ENCODE data around the gene PRSS21. TPM values are rescaled to one million over a fixed set of nuclear protein-coding genes. Genes with fewer than 3 reads are reported as not detected.

Gene PRSS21
- total RNA-seq, 1 experiment from 2014 or later: not detected

- H3K27me3 Mint-ChIP-seq (ENCODE audit: unreplicated experiment): no peaks in the 10 kb centered on the region
- intact Hi-C loops (cut with micrococcal nuclease; ENCODE audit: unreplicated experiment): no loop called here
- CTCF ChIA-PET: interaction anchor here (0.6 kb wide), 1 partner anchor 488 kb away, joined by 3 read pairs; no protein-coding TSS in a partner anchor
Measured at GRCh38 chr16:2825049-2825742, 8.2 kb downstream of the PRSS21 start.

DNA sequence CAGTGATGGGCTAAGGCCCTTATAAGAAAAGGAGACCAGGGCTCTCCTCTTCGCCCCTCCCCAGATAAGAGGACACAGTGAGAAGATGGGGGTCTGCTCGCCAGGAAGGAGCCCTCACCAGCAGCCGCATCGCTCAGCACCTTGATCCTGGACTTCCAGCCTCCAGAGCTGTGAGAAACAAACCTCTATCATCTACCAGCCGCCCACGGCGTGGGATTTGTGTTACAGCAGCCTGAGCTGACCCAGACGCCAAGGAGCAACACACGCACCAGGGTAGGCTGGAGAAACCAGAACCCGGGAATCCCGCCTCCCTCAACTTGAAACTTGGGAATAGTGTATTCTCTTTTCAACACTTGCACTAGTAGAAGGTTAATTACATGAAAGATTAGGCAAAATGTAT lies 8.9 kb downstream of the PRSS21 start:
- CTCF ChIA-PET: interaction anchor here (0.6 kb wide), 1 partner anchor 488 kb away, joined by 3 read pairs; no protein-coding TSS in a partner anchor
- intact Hi-C loops (cut with micrococcal nuclease; ENCODE audit: unreplicated experiment): no loop called here
- Mint-ChIP-seq H3K4me3 (ENCODE audit: low read depth, unreplicated experiment) (no peak overlapping the region), H3K9me3 (ENCODE audit: low read depth, unreplicated experiment) (no peaks in the 10 kb centered on the region), H3K27me3 (ENCODE audit: unreplicated experiment) (no peaks in the 10 kb centered on the region), H3K27ac (ENCODE audit: unreplicated experiment) (no peak overlapping the region), H3K4me1 (ENCODE audit: low read depth, unreplicated experiment) (peaks cover 9% of the 10 kb centered on the region), H3K36me3 (ENCODE audit: insufficient read depth, unreplicated experiment) (no peaks in the 10 kb centered on the region)
- BruUV-seq (replicated peaks): no TSS peak
- no peak for DNase-seq
- TF ChIP-seq, protein P1, sequence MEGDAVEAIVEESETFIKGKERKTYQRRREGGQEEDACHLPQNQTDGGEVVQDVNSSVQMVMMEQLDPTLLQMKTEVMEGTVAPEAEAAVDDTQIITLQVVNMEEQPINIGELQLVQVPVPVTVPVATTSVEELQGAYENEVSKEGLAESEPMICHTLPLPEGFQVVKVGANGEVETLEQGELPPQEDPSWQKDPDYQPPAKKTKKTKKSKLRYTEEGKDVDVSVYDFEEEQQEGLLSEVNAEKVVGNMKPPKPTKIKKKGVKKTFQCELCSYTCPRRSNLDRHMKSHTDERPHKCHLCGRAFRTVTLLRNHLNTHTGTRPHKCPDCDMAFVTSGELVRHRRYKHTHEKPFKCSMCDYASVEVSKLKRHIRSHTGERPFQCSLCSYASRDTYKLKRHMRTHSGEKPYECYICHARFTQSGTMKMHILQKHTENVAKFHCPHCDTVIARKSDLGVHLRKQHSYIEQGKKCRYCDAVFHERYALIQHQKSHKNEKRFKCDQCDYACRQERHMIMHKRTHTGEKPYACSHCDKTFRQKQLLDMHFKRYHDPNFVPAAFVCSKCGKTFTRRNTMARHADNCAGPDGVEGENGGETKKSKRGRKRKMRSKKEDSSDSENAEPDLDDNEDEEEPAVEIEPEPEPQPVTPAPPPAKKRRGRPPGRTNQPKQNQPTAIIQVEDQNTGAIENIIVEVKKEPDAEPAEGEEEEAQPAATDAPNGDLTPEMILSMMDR (IDR thresholded peaks at IDR 0.05; ENCODE audit: unreplicated experiment): no peak

More at GRCh38 chr16:2825049-2825742, 8.2 kb downstream of the PRSS21 start:
- TF ChIP-seq, protein P1 (IDR thresholded peaks at IDR 0.05; ENCODE audit: unreplicated experiment): no peak
- DNase-seq: no peak
- Mint-ChIP-seq H3K4me3 (ENCODE audit: low read depth, unreplicated experiment) (no peak overlapping the region), H3K4me1 (ENCODE audit: low read depth, unreplicated experiment) (peaks cover 12% of the 10 kb centered on the region), H3K36me3 (ENCODE audit: insufficient read depth, unreplicated experiment) (no peaks in the 10 kb centered on the region), H3K9me3 (ENCODE audit: low read depth, unreplicated experiment) (no peaks in the 10 kb centered on the region), H3K27ac (ENCODE audit: unreplicated experiment) (no peak overlapping the region)
- BruUV-seq (replicated peaks): no TSS peak

DNA sequence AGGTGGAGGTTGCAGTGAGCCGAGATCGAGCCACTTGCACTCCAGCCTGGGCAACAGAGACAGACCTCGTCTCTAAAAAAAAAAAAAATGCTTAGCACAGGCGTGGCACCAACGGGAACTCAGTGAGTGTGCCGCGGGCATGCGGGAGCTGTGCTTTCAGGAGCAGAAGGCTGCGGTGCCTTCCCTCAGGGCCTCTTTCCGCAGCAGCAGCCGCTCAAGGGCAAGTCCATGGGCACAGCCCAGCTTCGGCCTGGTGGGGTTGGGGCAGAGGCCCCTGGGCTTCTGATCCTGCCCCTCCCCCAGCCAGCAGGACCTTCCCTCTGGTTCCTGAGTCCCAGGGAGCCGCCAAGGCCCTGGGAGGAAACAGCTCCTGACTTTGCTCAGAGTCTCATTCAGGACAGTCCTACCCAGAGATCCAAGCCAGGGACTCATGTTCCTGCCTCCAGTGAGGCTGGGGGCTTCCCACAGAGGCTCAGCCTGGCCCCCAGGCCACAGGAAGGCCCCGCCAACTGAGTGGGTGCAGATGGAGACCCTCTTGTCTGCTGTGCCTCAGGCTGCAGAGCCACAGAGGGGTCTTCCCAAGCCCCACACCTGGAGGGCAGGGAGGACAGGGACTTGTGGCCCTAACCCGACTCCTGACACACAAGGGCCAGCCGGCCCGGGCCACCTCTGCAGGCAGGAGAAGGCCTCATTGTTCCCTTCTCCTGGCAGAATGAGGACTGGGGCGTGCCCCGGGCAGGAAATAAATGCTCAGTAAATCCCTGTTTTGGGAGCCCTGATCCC lies 9.7 kb downstream of the PRSS21 start:
- CTCF ChIA-PET: no interaction called here
- Mint-ChIP-seq H3K36me3 (ENCODE audit: insufficient read depth, unreplicated experiment) (no peaks in the 10 kb centered on the region), H3K27ac (ENCODE audit: unreplicated experiment) (no peak overlapping the region), H3K4me3 (ENCODE audit: low read depth, unreplicated experiment) (no peak overlapping the region), H3K27me3 (ENCODE audit: unreplicated experiment) (no peaks in the 10 kb centered on the region), H3K4me1 (ENCODE audit: low read depth, unreplicated experiment) (peaks cover under 1% of the 10 kb centered on the region), H3K9me3 (ENCODE audit: low read depth, unreplicated experiment) (no peaks in the 10 kb centered on the region)
- intact Hi-C loops (cut with micrococcal nuclease; ENCODE audit: unreplicated experiment): no loop called here
- BruUV-seq (replicated peaks): no TSS peak
- no peak for DNase-seq
- TF ChIP-seq, protein P1 (IDR thresholded peaks at IDR 0.05; ENCODE audit: unreplicated experiment): no peak

GRCh38 chr16:2827374-2827791 lies 10.3 kb downstream of the PRSS21 start:
- H3K27me3 Mint-ChIP-seq (ENCODE audit: unreplicated experiment): no peaks in the 10 kb centered on the region
- H3K4me1 Mint-ChIP-seq (ENCODE audit: low read depth, unreplicated experiment): no peaks in the 10 kb centered on the region
- CTCF ChIA-PET: no interaction called here
- H3K4me3 Mint-ChIP-seq (ENCODE audit: low read depth, unreplicated experiment): no peak overlapping the region
- BruUV-seq (replicated peaks): no TSS peak
- no peaks in the 10 kb centered on the region for H3K9me3 Mint-ChIP-seq (ENCODE audit: low read depth, unreplicated experiment)
- DNase-seq: no peak
- intact Hi-C loops (cut with micrococcal nuclease; ENCODE audit: unreplicated experiment): no loop called here
- H3K36me3 Mint-ChIP-seq (ENCODE audit: insufficient read depth, unreplicated experiment): no peaks in the 10 kb centered on the region
- TF ChIP-seq, protein P1 (IDR thresholded peaks at IDR 0.05; ENCODE audit: unreplicated experiment): no peak
- no peak overlapping the region for H3K27ac Mint-ChIP-seq (ENCODE audit: unreplicated experiment)

Data from Calu3 (cell line).